Activated CD4-positive, alpha-beta T cell treated with anti-CD3 and anti-CD28 coated beads, Interleukin-10, Interleukin-2, amounts not matched to agents 100 ng/mL and 50 ng/mL, durations not matched to agents 16 hours and 8 hours (primary cell): ENCODE measurements around the gene ERG28.
"Not testable (repeated sequence)": the region's sequence is repeated elsewhere in the genome, so short reads cannot be mapped to it uniquely, and the experiment has no call there.

ENCODE experiments used
- DNase-seq: peaks from one replicate; pipeline ENCODE4 v3.0.0-alpha.2; 2020

The ERG28 gene

GRCh38 chr14:75660630-75661498, at the start of gene ERG28, which contains the start of gene TTLL5:
Gene ERG28, minus strand, starts transcription at chr14:75660876. Its CDS starts 3,374 bp downstream, at chr14:75657502.
Gene TTLL5, plus strand, starts transcription at chr14:75661246. Its CDS starts 1,904 bp downstream, at chr14:75663150.
- DNase-seq = peak; percentile 99

GRCh38 chr14:75709207-75709812, 48.6 kb upstream of the ERG28 start:
- peak; percentile 71 for DNase-seq

- DNase-seq = peak; percentile 21
These were observed 44.3 kb upstream of the ERG28 start for GRCh38 chr14:75705014-75705413.

GRCh38 chr14:75703467-75703866, 42.8 kb upstream of the ERG28 start:
- no peak for DNase-seq

- DNase-seq = no peak
These were observed 42.1 kb upstream of the ERG28 start for GRCh38 chr14:75702616-75703261.

GRCh38 chr14:75702122-75702521, 41.4 kb upstream of the ERG28 start:
- DNase-seq = no peak

- DNase-seq = no peak
These were observed 39.6 kb upstream of the ERG28 start for GRCh38 chr14:75700295-75700694.

GRCh38 chr14:75699331-75699730, 38.7 kb upstream of the ERG28 start:
- no peak for DNase-seq

- no peak for DNase-seq
These were observed 37.2 kb upstream of the ERG28 start for GRCh38 chr14:75697918-75698317.

- DNase-seq = no peak
These were observed 36.7 kb upstream of the ERG28 start for GRCh38 chr14:75697386-75697785.

GRCh38 chr14:75695025-75695424, 34.3 kb upstream of the ERG28 start:
- not testable (repeated sequence) for DNase-seq

GRCh38 chr14:75690010-75690409, 29.3 kb upstream of the ERG28 start:
- peak; percentile 5 for DNase-seq

- DNase-seq = no peak
These were observed 28.3 kb upstream of the ERG28 start for GRCh38 chr14:75689012-75689411.

- DNase-seq = no peak
These were observed 25.2 kb upstream of the ERG28 start for GRCh38 chr14:75685910-75686309.

- DNase-seq = no peak
These were observed 14.7 kb upstream of the ERG28 start for GRCh38 chr14:75675265-75675960.

- DNase-seq = peak; percentile 80
These were observed 12.8 kb upstream of the ERG28 start for GRCh38 chr14:75673345-75674035.

GRCh38 chr14:75672605-75673192, 12.0 kb upstream of the ERG28 start:
- peak; percentile 49 for DNase-seq

GRCh38 chr14:75667099-75667765, 6.6 kb upstream of the ERG28 start:
- no peak for DNase-seq

GRCh38 chr14:75662966-75663365, 2.3 kb upstream of the ERG28 start:
- no peak for DNase-seq

GRCh38 chr14:75661499-75661814, 781 bp upstream of the ERG28 start:
- DNase-seq = no peak

- DNase-seq = no peak
These were observed 442 bp downstream of the ERG28 start for GRCh38 chr14:75660238-75660629.

GRCh38 chr14:75658957-75659356, 1.7 kb downstream of the ERG28 start:
- DNase-seq = no peak
